OCI-LY3 (cell line): ENCODE measurements around the gene DTNA.

ENCODE experiments used
- EZH2phosphoT487 ChIP-seq: fragments of 200-600 bp; shearing (Covaris generic); IDR thresholded peaks from 2 replicates; pipeline ENCODE4 v1.6.1; 2018; ENCODE audit warnings: antibody characterized with exemption, mixed run types, low read depth
- TF ChIP-seq, protein P1 (sequence below): fragments of 200-600, 300-600 bp; sonication (generic); IDR thresholded peaks from 2 replicates; pipeline ENCODE4 v1.5.1; 2014; ENCODE audit warnings: antibody characterized with exemption, low read length, low read depth

DNA sequence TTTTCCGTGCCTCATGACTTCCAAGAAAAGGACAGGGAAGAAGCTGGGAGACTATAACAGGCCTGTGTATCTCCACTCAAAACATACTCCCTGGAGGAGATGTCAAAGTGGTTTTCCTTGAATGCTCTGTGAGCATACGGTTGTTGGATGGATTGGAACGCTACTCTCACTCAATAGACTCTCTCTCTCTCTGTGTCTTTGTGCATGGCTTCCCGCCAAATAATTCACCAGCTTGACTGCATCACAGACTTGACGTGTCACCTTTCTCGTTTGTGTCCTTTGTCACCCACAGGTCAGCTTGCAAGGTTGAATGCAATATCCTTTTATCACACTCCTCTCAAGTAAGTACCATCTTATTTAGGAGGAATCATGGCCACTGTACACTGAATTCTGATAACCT, 174.3 kb downstream of the DTNA start:
- TF ChIP-seq, protein P1, sequence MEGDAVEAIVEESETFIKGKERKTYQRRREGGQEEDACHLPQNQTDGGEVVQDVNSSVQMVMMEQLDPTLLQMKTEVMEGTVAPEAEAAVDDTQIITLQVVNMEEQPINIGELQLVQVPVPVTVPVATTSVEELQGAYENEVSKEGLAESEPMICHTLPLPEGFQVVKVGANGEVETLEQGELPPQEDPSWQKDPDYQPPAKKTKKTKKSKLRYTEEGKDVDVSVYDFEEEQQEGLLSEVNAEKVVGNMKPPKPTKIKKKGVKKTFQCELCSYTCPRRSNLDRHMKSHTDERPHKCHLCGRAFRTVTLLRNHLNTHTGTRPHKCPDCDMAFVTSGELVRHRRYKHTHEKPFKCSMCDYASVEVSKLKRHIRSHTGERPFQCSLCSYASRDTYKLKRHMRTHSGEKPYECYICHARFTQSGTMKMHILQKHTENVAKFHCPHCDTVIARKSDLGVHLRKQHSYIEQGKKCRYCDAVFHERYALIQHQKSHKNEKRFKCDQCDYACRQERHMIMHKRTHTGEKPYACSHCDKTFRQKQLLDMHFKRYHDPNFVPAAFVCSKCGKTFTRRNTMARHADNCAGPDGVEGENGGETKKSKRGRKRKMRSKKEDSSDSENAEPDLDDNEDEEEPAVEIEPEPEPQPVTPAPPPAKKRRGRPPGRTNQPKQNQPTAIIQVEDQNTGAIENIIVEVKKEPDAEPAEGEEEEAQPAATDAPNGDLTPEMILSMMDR, result no peak
- TF ChIP-seq EZH2phosphoT487, result no peak
